ENCODE results near the gene PEAK1. TPM values are rescaled to one million over a fixed set of nuclear protein-coding genes. Genes with fewer than 3 reads are reported as not detected.

Gene PEAK1
- total RNA-seq, 2 experiments from 2014 or later = 6.0 to 10.8 TPM

- peaks cover 15% of the 10 kb centered on the region for H3K4me1 ChIP-seq (ENCODE audit: insufficient read depth, low read length, poor library complexity, severe bottlenecking)
- TF ChIP-seq EZH2phosphoT487 (IDR thresholded peaks at IDR 0.05; ENCODE audit: borderline replicate concordance, low read depth, low read length) = no peak
- no peak for TF ChIP-seq CTCF (conservative IDR thresholded peaks at IDR 0.05; ENCODE audit: low read length)
- no peak overlapping the region for H3K27ac ChIP-seq (ENCODE audit: low read depth, low read length, poor library complexity, severe bottlenecking)
- no peaks in the 10 kb centered on the region for H3K79me2 ChIP-seq (ENCODE audit: insufficient read depth, low read depth, low read length)
- H3K9me2 ChIP-seq (ENCODE audit: insufficient read depth, low read length) = no peaks in the 10 kb centered on the region
- no peak overlapping the region for H3K4me3 ChIP-seq (ENCODE audit: low read depth, low read length, poor library complexity, severe bottlenecking)
- BruUV-seq (replicated peaks) = no TSS peak
- H4K20me1 ChIP-seq (ENCODE audit: insufficient read depth, low read length) = no peaks in the 10 kb centered on the region
- intact Hi-C loops (cut with micrococcal nuclease; ENCODE audit: unreplicated experiment) = no loop called here
- peaks cover 19% of the 10 kb centered on the region for H3K36me3 ChIP-seq (ENCODE audit: insufficient read depth, low read length)
- no peak for DNase-seq (ENCODE audit: low spot score)
- POLR2A ChIA-PET = no interaction called here
- H3K4me2 ChIP-seq (ENCODE audit: low read length) = no peak overlapping the region
- no peak overlapping the region for H2AFZ ChIP-seq (ENCODE audit: low read length)
- no peaks in the 10 kb centered on the region for H3K9me3 ChIP-seq (ENCODE audit: low read length)
- CTCF ChIA-PET (ENCODE audit: unreplicated experiment) = no interaction called here
These were observed 34.4 kb upstream of the PEAK1 start for GRCh38 chr15:77454265-77454664.

- intact Hi-C loops (cut with micrococcal nuclease; ENCODE audit: unreplicated experiment) = no loop called here
- no peak overlapping the region for H3K4me3 ChIP-seq (ENCODE audit: low read depth, low read length, poor library complexity, severe bottlenecking)
- H3K4me1 ChIP-seq (ENCODE audit: insufficient read depth, low read length, poor library complexity, severe bottlenecking) = no peaks in the 10 kb centered on the region
- H3K4me2 ChIP-seq (ENCODE audit: low read length) = no peak overlapping the region
- POLR2A ChIA-PET = no interaction called here
- peaks cover 7% of the 10 kb centered on the region for H3K36me3 ChIP-seq (ENCODE audit: insufficient read depth, low read length)
- no peak for DNase-seq (ENCODE audit: low spot score)
- peaks cover 8% of the 10 kb centered on the region; the same call in 1 of the 2 replicates for H3K79me2 ChIP-seq (ENCODE audit: insufficient read depth, low read depth, low read length)
- no TSS peak for BruUV-seq (replicated peaks)
- H3K27ac ChIP-seq (ENCODE audit: low read depth, low read length, poor library complexity, severe bottlenecking) = no peak overlapping the region
- no peak overlapping the region for H2AFZ ChIP-seq (ENCODE audit: low read length)
- TF ChIP-seq EZH2phosphoT487 (IDR thresholded peaks at IDR 0.05; ENCODE audit: borderline replicate concordance, low read depth, low read length) (no peak), CTCF (conservative IDR thresholded peaks at IDR 0.05; ENCODE audit: low read length) (no peak)
- no peaks in the 10 kb centered on the region for H3K9me2 ChIP-seq (ENCODE audit: insufficient read depth, low read length)
- no peaks in the 10 kb centered on the region for H3K9me3 ChIP-seq (ENCODE audit: low read length)
- CTCF ChIA-PET (ENCODE audit: unreplicated experiment) = no interaction called here
- peaks cover 12% of the 10 kb centered on the region; the same call in 1 of the 2 replicates for H4K20me1 ChIP-seq (ENCODE audit: insufficient read depth, low read length)
These were observed 27.0 kb upstream of the PEAK1 start for GRCh38 chr15:77446840-77447390.

GRCh38 chr15:77440378-77440999, 20.6 kb upstream of the PEAK1 start:
- POLR2A ChIA-PET = no interaction called here
- CTCF ChIA-PET (ENCODE audit: unreplicated experiment) = no interaction called here
- 0 out of 2 replicates have a peak, but pooled peaks cover 3% of the 10 kb centered on the region for H3K36me3 ChIP-seq (ENCODE audit: insufficient read depth, low read length)
- intact Hi-C loops (cut with micrococcal nuclease; ENCODE audit: unreplicated experiment) = no loop called here
- peaks cover 31% of the 10 kb centered on the region; the same call in 1 of the 2 replicates for H3K79me2 ChIP-seq (ENCODE audit: insufficient read depth, low read depth, low read length)
- no peaks in the 10 kb centered on the region for H3K9me2 ChIP-seq (ENCODE audit: insufficient read depth, low read length)
- H2AFZ ChIP-seq (ENCODE audit: low read length) = no peak overlapping the region
- no TSS peak for BruUV-seq (replicated peaks)
- H3K4me3 ChIP-seq (ENCODE audit: low read depth, low read length, poor library complexity, severe bottlenecking) = no peak overlapping the region
- no peak overlapping the region for H3K4me2 ChIP-seq (ENCODE audit: low read length)
- H3K27ac ChIP-seq (ENCODE audit: low read depth, low read length, poor library complexity, severe bottlenecking) = no peak overlapping the region
- DNase-seq (ENCODE audit: low spot score) = no peak
- no peak for TF ChIP-seq EZH2phosphoT487 (IDR thresholded peaks at IDR 0.05; ENCODE audit: borderline replicate concordance, low read depth, low read length)
- TF ChIP-seq CTCF (conservative IDR thresholded peaks at IDR 0.05; ENCODE audit: low read length) = no peak
- peaks cover 9% of the 10 kb centered on the region; the same call in 1 of the 2 replicates for H4K20me1 ChIP-seq (ENCODE audit: insufficient read depth, low read length)
- H3K9me3 ChIP-seq (ENCODE audit: low read length) = no peaks in the 10 kb centered on the region
- H3K4me1 ChIP-seq (ENCODE audit: insufficient read depth, low read length, poor library complexity, severe bottlenecking) = no peaks in the 10 kb centered on the region

Measured in OCI-LY7 (cell line).